Right atrium auricular region (tissue), 2 donors: ENCODE results near the gene FAM107B. TPM values are rescaled to one million over a fixed set of nuclear protein-coding genes. Genes with fewer than 3 reads are reported as not detected.

Experiments used
- DNase-seq: peaks from one replicate; pipeline ENCODE4 v3.0.0-alpha.2; 2019; ENCODE audit warnings: low spot score
- H3K27ac ChIP-seq, 2 donors: fragments of 200-600 bp; sonication (generic); 1 replicate in 1 of 2; 2 replicates in 1 of 2; pipeline ENCODE4 v1.5.1; 2016 to 2019
- H3K27me3 ChIP-seq, 2 donors: fragments of 200-600 bp; sonication (generic); one replicate each; pipeline versions ENCODE4 v1.5.1 to v1.6.0; 2017 to 2019
- H3K36me3 ChIP-seq: fragments of 200-600 bp; sonication (generic); one replicate; pipeline ENCODE4 v1.5.1; 2016
- H3K4me1 ChIP-seq, 2 donors: fragments of 200-600 bp; sonication (generic); one replicate each; pipeline versions ENCODE4 v1.5.1 to v1.6.0; 2017 to 2019
- H3K4me3 ChIP-seq, 2 donors: fragments of 200-600 bp; sonication (generic); 1 replicate in 1 of 2; 2 replicates in 1 of 2; pipeline ENCODE4 v1.5.1; 2017 to 2019; ENCODE audit warnings: mild to moderate bottlenecking in 1 of 2, moderate library complexity in 1 of 2
- H3K9me3 ChIP-seq, 2 donors: fragments of 200-600 bp; sonication (generic); one replicate each; pipeline ENCODE4 v1.5.1; 2019
- CTCF ChIP-seq, 2 donors: fragments of 200-600 bp; sonication (generic); IDR thresholded peaks; one replicate each; pipeline ENCODE4 v1.5.1; 2019; ENCODE audit warnings: antibody characterized with exemption in 2 of 2
- total RNA-seq, 2 donors: library from RNA; depleted of rRNA; stranded (reverse); fragments of >200 nt; gene quantifications; one replicate each; pipeline ENCODE4 v1.1.0, GENCODE V29; 2016

Gene FAM107B
- total RNA-seq, 2 donors from 2014 or later: 10.6 to 14.1 TPM

- Histone ChIP-seq H3K27me3 (no peaks in the 10 kb centered on the region), H3K4me1 (no peaks in the 10 kb centered on the region), H3K4me3 (no peak overlapping the region), H3K36me3 (no peaks in the 10 kb centered on the region), H3K27ac (no peak overlapping the region), H3K9me3 (no peaks in the 10 kb centered on the region)
- TF ChIP-seq CTCF (IDR thresholded peaks at IDR 0.05): no peak
- DNase-seq: no peak
Observed at GRCh38 chr10:14678637-14679036, 96.1 kb downstream of the FAM107B start.

GRCh38 chr10:14676732-14677131 lies 98.0 kb downstream of the FAM107B start:
- no peak for DNase-seq
- TF ChIP-seq CTCF (IDR thresholded peaks at IDR 0.05): no peak
- H3K27me3 ChIP-seq: no peaks in the 10 kb centered on the region
- no peaks in the 10 kb centered on the region for H3K36me3 ChIP-seq
- no peak overlapping the region for H3K4me3 ChIP-seq
- H3K9me3 ChIP-seq: no peaks in the 10 kb centered on the region
- H3K27ac ChIP-seq: no peak overlapping the region
- no peaks in the 10 kb centered on the region for H3K4me1 ChIP-seq

- no peak overlapping the region for H3K27ac ChIP-seq
- no peak for DNase-seq
- no peak overlapping the region for H3K4me3 ChIP-seq
- no peak for TF ChIP-seq CTCF (IDR thresholded peaks at IDR 0.05)
- H3K4me1 ChIP-seq: no peaks in the 10 kb centered on the region
- H3K27me3 ChIP-seq: no peaks in the 10 kb centered on the region
- H3K36me3 ChIP-seq: no peaks in the 10 kb centered on the region
- no peaks in the 10 kb centered on the region for H3K9me3 ChIP-seq
Observed at GRCh38 chr10:14674376-14675050, 100.2 kb downstream of the FAM107B start.

GRCh38 chr10:14673189-14673861 lies 101.4 kb downstream of the FAM107B start:
- Histone ChIP-seq H3K4me1 (no peaks in the 10 kb centered on the region), H3K27me3 (no peaks in the 10 kb centered on the region), H3K27ac (no peak overlapping the region), H3K4me3 (no peak overlapping the region), H3K36me3 (no peaks in the 10 kb centered on the region), H3K9me3 (no peaks in the 10 kb centered on the region)
- no peak for DNase-seq
- TF ChIP-seq CTCF (IDR thresholded peaks at IDR 0.05): no peak

GRCh38 chr10:14671386-14671831 lies 103.3 kb downstream of the FAM107B start:
- H3K36me3 ChIP-seq: no peaks in the 10 kb centered on the region
- no peak for TF ChIP-seq CTCF (IDR thresholded peaks at IDR 0.05)
- no peaks in the 10 kb centered on the region for H3K4me1 ChIP-seq
- no peaks in the 10 kb centered on the region for H3K27me3 ChIP-seq
- no peaks in the 10 kb centered on the region for H3K9me3 ChIP-seq
- no peak overlapping the region for H3K4me3 ChIP-seq
- DNase-seq: no peak
- H3K27ac ChIP-seq: peak overlapping the region in 1 of 2 donors; percentile 3
